Right atrium auricular region (tissue), 2 donors: ENCODE results near the gene VSIG10. TPM values are rescaled to one million over a fixed set of nuclear protein-coding genes. Genes with fewer than 3 reads are reported as not detected.
"Not testable (repeated sequence)": the region's sequence is repeated elsewhere in the genome, so short reads cannot be mapped to it uniquely, and the experiment has no call there.

Source experiments
- DNase-seq: peaks from one replicate; pipeline ENCODE4 v3.0.0-alpha.2; 2019; ENCODE audit warnings: low spot score
- H3K27ac ChIP-seq, 2 donors: fragments of 200-600 bp; sonication (generic); 1 replicate in 1 of 2; 2 replicates in 1 of 2; pipeline ENCODE4 v1.5.1; 2016 to 2019
- H3K27me3 ChIP-seq, 2 donors: fragments of 200-600 bp; sonication (generic); one replicate each; pipeline versions ENCODE4 v1.5.1 to v1.6.0; 2017 to 2019
- H3K36me3 ChIP-seq: fragments of 200-600 bp; sonication (generic); one replicate; pipeline ENCODE4 v1.5.1; 2016
- H3K4me1 ChIP-seq, 2 donors: fragments of 200-600 bp; sonication (generic); one replicate each; pipeline versions ENCODE4 v1.5.1 to v1.6.0; 2017 to 2019
- H3K4me3 ChIP-seq, 2 donors: fragments of 200-600 bp; sonication (generic); 1 replicate in 1 of 2; 2 replicates in 1 of 2; pipeline ENCODE4 v1.5.1; 2017 to 2019; ENCODE audit warnings: mild to moderate bottlenecking in 1 of 2, moderate library complexity in 1 of 2
- H3K9me3 ChIP-seq, 2 donors: fragments of 200-600 bp; sonication (generic); one replicate each; pipeline ENCODE4 v1.5.1; 2019
- CTCF ChIP-seq, 2 donors: fragments of 200-600 bp; sonication (generic); IDR thresholded peaks; one replicate each; pipeline ENCODE4 v1.5.1; 2019; ENCODE audit warnings: antibody characterized with exemption in 2 of 2
- total RNA-seq, 2 donors: library from RNA; depleted of rRNA; stranded (reverse); fragments of >200 nt; gene quantifications; one replicate each; pipeline ENCODE4 v1.1.0, GENCODE V29; 2016

Gene VSIG10
- total RNA-seq, 2 donors from 2014 or later: 11.0 to 12.4 TPM

GRCh38 chr12:118135788-118136558 lies 32.2 kb upstream of the VSIG10 start, which contains the start of gene PEBP1:
PEBP1 (plus strand) TSS chr12:118136124; CDS start chr12:118136210, 86 bp downstream.
- no peak for TF ChIP-seq CTCF (IDR thresholded peaks at IDR 0.05)
- no peaks in the 10 kb centered on the region for H3K27me3 ChIP-seq
- H3K4me1 ChIP-seq: peaks cover 0 to 31% of the 10 kb centered on the region in 2 donors
- peak within 1 kb of the TSS; percentile 56 to 97 for H3K4me3 ChIP-seq
- H3K27ac ChIP-seq: peak within 1 kb of the TSS; percentile 85 to 94
- peaks cover 17% of the 10 kb centered on the region for H3K36me3 ChIP-seq
- peak; percentile 94 for DNase-seq
- H3K9me3 ChIP-seq: no peaks in the 10 kb centered on the region

- not testable (repeated sequence) for H3K36me3 ChIP-seq, H3K4me1 ChIP-seq, H3K27ac ChIP-seq, H3K9me3 ChIP-seq, H3K4me3 ChIP-seq, DNase-seq, H3K27me3 ChIP-seq
Observed at GRCh38 chr12:118129436-118129835, 25.6 kb upstream of the VSIG10 start.

- H3K9me3 ChIP-seq: no peaks in the 10 kb centered on the region
- H3K27ac ChIP-seq: no peak overlapping the region
- no peak for DNase-seq
- no peak overlapping the region for H3K4me3 ChIP-seq
- no peaks in the 10 kb centered on the region for H3K36me3 ChIP-seq
- H3K4me1 ChIP-seq: no peaks in the 10 kb centered on the region
- TF ChIP-seq CTCF (IDR thresholded peaks at IDR 0.05): no peak
- H3K27me3 ChIP-seq: no peaks in the 10 kb centered on the region
Observed at GRCh38 chr12:118127867-118128266, 24.1 kb upstream of the VSIG10 start.

GRCh38 chr12:118126119-118126757 lies 22.4 kb upstream of the VSIG10 start:
- TF ChIP-seq CTCF (IDR thresholded peaks at IDR 0.05): no peak
- no peaks in the 10 kb centered on the region for H3K9me3 ChIP-seq
- H3K4me1 ChIP-seq: peaks cover 0 to 1% of the 10 kb centered on the region in 2 donors
- no peaks in the 10 kb centered on the region for H3K36me3 ChIP-seq
- H3K27ac ChIP-seq: peak overlapping the region in 1 of 2 donors; percentile 4
- H3K27me3 ChIP-seq: no peaks in the 10 kb centered on the region
- DNase-seq: no peak
- H3K4me3 ChIP-seq: no peak overlapping the region

GRCh38 chr12:118125743-118126118 lies 21.9 kb upstream of the VSIG10 start:
- Histone ChIP-seq H3K9me3 (no peaks in the 10 kb centered on the region), H3K4me3 (no peak overlapping the region), H3K4me1 (peaks cover 0 to 6% of the 10 kb centered on the region in 2 donors), H3K27ac (no peak overlapping the region), H3K27me3 (no peaks in the 10 kb centered on the region), H3K36me3 (no peaks in the 10 kb centered on the region)
- no peak for DNase-seq
- no peak for TF ChIP-seq CTCF (IDR thresholded peaks at IDR 0.05)

- Histone ChIP-seq H3K9me3 (no peaks in the 10 kb centered on the region), H3K27ac (no peak overlapping the region), H3K4me1 (peaks cover 0 to 9% of the 10 kb centered on the region in 2 donors), H3K4me3 (no peak overlapping the region), H3K36me3 (no peaks in the 10 kb centered on the region), H3K27me3 (no peaks in the 10 kb centered on the region)
- DNase-seq: no peak
- no peak for TF ChIP-seq CTCF (IDR thresholded peaks at IDR 0.05)
Observed at GRCh38 chr12:118124333-118124874, 20.6 kb upstream of the VSIG10 start.
